ENCODE measurements around the gene LEAP2.
"Not testable (repeated sequence)": the region's sequence is repeated elsewhere in the genome, so short reads cannot be mapped to it uniquely, and the experiment has no call there.

LEAP2 gene

DNA sequence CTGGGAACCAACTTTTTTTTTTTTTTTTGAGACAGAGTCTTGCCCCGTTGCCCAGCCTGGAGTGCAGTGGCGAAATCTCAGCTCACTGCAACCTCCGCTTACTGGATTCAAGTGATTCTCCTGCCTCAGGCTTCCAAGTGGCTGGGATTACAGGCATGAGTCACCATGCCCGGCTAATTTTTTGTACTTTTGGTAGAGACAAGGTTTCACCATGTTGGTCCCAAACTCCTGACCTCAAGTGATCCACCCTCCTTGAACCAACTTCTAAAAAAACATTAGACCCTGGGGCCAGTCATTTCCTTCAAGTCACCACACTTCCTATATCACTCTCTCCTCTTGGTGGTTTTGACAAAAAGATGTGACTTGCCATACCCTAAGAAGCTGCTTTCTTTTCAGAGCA lies 32.2 kb upstream of the LEAP2 start:
- no peak for DNase-seq

DNA sequence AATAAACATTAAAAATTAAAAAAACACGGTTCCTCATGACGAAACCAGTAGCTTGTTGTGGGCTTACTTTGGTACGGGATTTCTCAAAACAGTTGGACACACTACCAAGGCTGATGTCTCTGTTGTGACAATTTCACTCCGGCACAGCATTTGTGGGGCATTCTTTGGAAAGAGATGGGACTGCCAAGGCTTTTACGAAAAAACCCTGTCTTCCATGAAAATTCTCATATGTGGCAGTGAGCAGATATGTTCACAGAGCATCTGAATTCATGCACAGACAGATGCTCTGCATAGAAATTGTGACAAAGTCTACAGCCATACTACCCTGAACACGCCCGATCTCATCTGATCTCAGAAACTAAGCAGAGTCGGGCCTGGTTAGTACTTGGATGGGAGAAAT lies 25.2 kb upstream of the LEAP2 start:
- DNase-seq, result no peak

DNA sequence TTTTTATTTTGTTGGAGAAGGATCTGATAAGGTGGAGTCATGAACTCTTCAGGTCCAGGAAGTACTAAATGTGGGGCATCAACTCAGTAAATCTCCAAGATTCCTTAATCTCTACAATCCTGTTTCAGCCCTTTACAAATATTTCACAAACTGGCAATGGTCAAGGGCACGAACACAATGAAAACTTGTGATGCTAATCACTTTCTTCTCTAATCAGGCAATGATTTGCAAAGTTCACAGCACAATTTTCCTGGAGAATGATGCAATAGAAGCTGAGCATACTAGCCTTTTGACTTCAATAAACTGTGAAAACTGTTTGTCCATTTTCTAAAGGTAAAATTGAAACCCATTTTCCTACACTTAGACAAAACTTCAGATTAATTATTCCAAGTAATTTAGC lies 24.1 kb upstream of the LEAP2 start:
- DNase-seq, result no peak

DNA sequence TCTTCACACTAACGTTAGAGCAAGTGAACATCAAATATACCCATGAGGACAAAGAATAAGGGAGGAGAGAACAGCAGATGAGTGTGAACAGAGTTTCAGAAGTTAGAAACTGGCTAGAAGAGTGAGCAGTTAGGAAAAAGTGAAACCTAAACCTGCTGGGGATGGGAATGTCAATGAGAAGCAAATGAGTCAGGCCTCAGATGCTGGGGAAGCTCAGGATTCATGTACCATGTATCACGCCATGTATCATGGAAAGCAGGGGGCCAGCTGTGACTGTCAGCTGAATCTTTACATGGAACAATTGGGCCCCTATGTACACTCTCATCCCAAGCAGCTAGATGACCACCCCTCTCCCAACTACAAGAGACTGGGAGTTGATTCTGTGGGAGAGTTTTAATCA lies 23.4 kb upstream of the LEAP2 start:
- no peak for DNase-seq

DNA sequence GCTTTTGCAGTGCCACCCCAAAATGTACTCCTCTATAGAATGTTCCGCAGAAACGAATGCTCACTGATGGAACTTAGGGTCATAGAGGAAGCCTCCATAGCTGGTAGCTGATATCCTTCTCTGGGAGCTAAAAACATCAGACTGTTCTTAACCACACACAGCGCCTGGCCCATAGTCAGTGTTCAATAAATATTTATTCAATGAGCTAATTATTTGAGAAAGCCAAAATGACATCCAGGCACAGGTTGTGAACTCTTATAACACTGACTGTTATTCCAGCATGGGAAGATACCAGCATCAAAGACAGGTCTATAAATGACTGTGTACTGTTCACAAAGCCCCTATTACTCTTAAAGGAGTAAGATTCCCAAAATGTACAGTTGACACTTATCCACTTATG lies 20.1 kb upstream of the LEAP2 start:
- DNase-seq, result no peak

DNA sequence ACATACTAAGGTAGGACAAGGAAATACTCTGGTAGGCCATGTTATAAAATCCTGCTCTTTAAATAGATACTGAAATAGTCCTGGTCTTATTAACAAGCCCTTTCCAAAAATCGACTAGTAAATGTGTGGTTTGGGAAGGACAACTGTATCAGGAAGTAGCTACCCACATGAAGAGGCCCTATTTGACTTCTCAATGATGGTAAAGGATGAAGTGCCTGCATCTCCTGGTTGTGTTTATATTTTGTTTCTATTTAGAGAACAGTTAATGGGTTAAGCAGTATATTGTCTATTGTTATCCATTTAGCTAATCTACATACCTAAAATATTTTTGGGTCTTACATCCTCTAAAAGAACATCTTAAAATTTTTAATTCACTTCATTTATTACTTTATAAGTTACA lies 19.7 kb upstream of the LEAP2 start:
- DNase-seq, result no peak

DNA sequence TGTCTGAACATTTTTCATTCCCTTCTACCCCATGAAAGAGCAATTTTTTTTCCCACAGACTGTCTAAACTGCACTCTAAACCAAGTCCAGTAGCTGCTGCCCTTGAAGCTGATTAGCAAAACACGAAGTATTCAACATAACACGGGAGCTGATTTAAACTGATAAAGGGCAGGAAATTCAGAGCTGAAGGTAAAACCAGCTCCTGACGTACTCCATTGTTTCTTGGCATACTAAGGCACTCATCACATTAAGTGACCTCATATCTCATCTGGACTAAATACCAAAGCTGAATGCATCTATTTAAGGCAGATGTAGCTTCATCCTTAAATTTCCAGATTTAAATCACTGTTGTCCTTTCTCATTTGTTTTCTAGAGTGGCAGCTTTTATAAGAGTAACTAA lies 19.2 kb upstream of the LEAP2 start:
- DNase-seq, result no peak

DNA sequence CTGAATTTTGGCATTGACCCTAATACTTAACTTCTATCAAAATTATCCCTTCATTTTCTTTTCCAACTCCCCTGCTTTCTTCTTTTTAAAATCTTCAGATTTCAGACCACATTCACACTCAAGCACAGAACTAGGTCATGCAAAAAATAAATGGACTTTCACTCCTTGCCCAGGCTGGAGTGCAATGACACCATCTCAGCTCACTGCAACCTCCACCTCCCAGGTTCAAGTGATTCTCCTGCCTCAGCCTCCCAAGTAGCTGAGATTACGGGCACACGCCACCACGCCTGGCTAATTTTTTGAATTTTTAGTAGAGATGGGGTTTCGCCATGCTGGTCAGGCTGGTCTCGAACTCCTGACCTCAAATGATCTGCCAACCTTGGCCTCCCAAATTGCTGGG lies 18.5 kb upstream of the LEAP2 start:
- DNase-seq, result not testable (repeated sequence)

DNA sequence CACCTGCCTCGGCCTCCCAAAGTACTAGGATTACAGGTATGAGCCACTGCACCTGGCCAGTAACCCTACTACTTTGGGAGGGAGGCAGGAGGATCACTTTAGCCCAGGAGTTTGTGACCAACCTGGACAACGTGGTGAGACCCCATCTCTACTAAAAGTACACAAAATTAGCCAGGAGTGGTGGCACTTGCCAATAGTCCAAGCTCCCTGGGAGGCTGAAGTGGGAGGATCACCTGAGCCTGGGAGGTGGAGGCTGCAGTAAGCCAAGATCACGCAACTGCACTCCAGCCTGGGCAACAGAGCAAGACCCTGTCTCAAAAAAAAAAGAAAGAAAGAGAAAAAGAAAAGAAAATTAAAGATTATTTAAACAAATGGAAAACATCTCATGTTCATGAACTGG lies 17.5 kb upstream of the LEAP2 start:
- DNase-seq, result no peak

DNA sequence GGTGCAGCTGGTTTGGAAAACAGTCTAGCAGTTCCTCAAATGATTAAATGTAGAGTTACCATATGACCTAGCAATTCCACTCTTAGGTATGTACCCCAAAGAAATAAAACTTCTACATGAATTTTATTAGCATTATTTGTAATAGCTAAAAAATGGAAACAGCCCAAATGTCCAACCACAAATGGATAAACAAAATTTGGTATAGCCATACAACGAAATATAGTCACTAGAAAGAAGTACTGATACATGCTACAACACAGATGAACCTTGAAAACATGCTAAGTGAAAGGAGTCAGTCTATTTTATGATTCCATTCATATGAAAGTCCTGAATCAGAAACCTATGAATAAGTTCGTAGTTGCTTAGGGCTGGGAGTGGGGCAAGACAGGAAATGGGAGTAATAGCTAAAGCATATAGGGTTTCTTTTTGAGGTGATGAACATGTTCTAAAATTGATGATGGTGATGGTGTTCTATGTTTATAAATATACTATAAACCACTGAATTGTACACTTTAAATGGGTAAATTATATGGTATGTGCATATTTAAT lies 13.5 kb upstream of the LEAP2 start:
- no peak for DNase-seq

DNA sequence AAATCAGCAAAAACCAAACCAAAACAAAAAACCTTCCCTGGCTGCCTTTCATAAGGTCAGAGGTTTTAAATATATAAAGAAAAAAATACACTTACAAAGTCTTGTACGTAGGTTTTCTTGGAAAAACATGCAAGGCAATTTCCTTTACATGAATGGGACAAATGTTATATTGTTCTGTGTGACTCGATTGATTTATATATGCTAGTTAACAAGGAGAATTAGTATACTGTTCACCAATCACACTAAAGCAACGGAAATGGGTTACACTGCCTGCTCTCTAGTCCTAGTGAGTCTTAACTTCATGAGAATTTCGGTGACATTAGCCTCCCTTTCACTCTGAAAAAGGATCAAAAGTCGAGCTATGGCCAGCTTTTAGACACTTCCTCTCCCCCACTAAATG lies 12.7 kb upstream of the LEAP2 start:
- no peak for DNase-seq

DNA sequence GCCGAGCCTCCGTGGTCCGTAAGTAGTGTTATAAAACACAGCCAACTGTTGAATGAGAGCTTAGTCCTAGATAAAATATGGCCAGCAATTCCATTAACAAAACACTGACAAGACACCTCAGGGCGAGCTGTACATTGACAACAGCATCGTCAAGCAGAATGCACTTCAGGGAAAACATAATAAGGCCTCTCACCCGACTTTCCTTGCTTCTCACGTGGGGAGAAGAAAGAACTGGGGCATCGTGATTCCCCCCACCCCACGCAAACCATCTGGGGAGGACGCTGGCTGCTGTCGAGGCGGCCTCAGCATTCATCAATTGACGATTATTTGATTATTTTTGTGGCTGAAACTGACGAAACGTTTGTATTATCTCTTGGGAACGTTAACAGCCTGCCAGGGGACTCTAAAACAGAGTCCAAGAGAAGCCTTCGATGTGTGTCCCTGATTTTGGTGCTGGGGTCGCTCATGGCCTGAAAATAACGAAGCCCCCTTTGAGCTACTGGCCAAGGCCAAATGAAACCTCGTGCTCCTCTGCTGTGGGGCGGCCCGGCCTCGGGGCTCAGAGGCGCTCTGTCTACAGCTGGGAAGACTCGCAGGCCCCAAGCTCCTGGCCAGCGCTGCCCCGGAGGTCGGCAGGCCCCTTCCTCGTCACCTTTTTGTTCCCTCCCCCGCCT lies 7.7 kb upstream of the LEAP2 start:
- DNase-seq, result no peak

DNA sequence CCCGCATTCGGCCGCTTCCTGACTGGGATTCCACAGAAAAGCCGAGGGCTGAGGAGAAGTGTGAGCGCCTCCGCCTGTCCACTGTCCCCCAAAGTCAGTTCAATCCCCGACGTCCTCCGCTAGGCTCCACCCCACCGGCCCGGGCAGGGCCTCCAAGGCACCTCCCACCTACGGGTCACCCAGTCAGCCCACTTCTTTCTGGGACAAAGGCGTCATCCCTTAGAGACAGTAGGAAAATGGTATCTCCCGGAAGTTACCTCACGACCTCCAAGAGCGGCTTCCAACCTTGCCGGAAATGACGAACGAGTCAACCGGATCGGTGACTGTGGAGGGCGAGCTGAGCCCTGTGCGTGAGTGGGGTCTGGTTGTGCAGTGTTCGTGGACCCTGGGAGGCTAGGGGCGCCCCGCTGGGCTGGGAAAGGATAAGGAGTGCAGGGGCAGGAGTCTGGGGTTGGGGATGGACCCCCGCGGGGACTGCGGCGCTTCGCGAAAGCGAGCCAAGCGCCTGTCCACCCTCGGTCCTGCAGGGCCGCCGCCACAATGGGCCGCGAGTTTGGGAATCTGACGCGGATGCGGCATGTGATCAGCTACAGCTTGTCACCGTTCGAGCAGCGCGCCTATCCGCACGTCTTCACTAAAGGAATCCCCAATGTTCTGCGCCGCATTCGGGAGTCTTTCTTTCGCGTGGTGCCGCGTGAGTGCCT lies 7.0 kb upstream of the LEAP2 start, which contains the start of the genes GDF9 and UQCRQ:
Gene GDF9, minus strand, starts transcription at position 128 of the 704 bp plus-strand sequence. CDS start 1,936 bp downstream, outside the sequence.
Gene UQCRQ, plus strand, starts transcription at position 301 of the 704 bp plus-strand sequence. Its CDS starts 240 bp downstream, at position 541.
- peak; percentile 99 for DNase-seq

DNA sequence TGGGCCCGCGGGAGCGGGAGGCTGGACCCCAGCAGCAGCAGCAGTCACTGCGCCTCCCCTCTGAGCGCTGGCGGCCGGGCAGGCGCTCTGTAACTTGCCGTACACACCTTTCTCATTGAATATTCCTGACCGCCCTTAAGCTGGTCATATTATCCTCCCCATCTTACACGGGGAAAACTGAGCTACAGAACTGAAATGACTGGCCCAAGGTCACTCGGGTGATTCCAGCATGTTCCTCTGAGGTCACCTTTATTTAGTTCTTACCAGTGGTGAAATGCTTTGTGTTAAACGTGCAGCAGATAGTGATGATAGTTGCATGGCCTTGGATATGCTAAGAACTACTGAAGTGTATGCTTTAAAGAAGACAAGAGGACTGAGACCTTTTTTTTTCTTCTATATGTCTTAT lies 6.4 kb upstream of the LEAP2 start:
- no peak for DNase-seq

DNA sequence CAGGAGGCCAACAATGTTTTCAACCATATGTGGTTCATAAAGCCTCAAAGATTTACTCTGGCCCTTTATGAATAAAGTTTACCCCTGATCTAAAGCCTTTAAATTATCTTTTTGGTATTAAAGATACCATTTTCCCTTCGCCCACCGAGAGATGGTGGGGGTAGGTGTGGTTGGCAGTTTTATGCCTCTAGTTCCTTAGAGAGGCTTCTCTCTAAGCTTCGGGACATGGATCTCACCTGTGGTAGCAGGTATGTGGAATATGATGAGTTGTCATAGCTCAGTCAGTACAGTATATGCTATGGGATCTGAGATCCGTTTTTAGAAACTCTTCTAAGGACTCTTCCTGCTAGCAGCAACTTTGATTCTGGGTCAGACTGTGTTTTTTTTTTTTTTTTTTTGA lies 4.7 kb upstream of the LEAP2 start:
- DNase-seq, result no peak

DNA sequence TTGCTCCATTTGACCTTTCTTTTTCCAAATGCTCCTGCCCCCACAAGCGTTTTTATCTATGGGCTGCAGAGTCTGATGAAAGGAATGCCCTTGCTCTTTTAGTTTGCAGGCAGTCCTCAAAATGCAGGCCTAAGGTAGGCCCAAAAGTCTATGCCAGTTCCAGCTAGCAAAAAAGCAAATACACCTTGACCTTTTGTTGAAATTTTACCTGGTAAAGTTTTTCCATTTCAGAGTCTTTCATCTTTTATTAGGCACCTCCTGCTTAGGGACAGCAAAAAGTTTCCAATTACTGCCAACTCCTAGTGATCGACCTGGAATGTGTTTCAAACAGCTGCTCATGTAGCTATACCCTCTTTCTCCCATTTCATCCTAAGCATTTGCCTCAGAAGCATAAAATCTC lies 2.7 kb upstream of the LEAP2 start:
- no peak for DNase-seq

DNA sequence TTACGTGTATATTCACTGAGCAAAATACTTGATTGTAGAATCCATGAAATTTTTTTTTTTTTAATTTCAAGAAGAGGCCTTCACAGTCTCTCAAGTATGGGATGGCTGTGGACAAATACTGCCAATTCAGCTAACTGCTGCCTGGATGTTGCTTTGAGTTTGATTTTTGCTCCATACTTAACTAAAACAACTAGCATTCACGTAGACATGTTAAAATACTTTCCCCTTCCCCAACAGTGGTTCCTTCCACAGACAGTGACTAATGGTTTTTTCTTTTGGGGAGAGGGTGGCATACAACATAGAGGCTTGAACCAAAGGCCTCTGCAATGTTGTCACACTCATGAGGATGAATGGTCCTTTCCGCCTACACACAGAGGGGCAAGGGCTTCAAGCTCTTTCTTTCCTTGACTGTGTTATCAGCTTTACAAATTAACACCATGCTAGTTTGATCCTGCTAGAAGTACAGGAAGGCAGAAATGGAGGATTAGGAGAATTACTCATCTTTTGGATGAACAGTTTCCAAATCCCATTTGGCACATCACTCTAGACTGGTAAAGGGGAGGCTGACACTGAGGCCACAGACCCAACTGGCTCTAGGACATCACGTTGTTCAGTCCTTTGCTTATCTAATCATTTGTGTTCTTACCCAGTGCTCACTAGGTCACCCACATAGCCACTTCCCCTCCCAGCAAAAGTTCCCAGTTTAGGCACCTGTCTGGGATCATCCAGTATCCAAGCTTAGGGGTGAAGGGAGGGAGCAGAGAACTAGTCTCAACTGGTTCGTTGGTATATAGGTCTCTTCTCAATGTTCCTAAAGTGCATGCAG lies 1.8 kb upstream of the LEAP2 start:
- no peak for DNase-seq

DNA sequence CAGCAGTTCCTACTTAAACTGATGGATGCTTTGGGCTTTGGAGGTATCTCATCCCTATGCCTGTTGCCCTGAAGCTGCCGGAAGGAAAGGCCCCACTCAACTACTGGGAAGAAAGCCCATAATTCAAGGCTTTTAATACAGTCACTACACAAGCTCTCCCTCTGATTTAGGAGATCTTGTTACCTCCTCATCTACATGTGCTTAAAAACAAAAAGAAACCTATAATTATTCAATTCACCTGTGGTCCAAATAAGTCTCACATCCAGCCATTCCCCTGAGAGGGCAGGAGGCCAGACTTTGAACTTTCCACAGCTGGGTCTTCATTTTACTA lies 715 bp upstream of the LEAP2 start:
- DNase-seq, result no peak

DNA sequence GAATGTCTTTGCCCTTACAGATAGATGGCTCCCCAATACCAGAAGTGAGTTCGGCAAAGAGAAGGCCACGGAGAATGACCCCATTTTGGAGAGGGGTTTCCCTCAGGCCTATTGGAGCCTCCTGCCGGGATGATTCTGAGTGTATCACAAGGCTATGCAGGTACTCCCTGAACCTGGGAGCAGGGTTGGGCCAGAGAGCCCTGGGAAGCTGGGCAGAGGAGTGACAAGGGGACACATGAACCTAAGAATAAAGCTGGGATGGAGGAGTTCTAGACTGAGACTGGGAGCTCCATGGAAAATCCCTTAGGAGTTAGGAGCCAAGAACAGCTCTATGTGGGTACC lies 433 bp downstream of the LEAP2 start:
- DNase-seq, result no peak

DNA sequence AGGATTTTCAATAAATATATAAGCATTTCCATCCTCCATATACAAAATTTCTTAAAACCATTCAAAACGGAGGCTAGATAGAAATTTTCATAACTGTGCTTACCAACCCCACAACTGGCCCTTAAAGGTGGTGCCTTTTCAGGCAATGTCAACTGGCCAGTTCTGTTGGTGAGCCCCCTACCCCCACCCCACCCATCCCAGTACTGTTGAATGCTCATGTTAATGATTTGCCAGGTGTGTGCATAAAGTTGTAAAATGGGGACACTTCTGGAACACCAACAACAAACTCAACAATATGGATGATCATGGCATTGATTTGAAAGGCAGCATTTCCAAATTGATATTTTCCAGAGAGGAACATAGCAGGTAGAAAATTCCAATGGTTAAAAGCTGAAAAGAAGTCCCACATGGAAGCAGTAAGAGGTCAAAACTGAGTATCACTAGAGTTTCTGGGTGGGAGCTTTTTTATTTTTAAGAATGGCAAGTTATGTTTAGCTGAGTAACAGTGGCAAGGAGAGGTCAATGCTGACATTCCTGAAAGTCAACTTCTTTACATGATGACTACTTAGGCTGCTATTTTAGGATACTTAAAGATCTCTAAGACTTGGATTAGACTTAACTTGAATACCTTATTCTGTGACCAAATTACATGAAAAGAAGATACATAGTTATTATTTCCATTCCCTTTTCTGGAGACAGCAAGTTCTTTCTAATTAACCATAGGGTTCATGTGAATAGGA lies 2.7 kb downstream of the LEAP2 start:
- no peak for DNase-seq

DNA sequence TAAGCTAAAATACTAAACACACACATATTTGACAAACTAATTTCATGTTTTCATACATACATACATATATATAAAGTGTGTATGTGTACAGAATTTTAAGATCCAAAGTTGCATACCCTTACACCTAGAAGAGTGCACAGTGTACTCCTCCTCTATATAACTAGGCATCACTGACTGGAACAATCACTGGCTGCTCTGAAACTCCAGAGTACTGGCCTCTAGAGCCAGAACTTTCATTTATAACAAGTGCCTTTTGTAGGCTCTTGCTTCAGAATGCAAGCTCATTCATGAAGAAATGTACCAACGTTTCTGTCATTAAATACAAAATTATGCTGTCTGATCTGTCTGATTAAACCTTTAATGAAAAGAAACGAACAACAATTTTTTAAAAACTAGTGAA lies 4.0 kb downstream of the LEAP2 start:
- DNase-seq, result no peak

DNA sequence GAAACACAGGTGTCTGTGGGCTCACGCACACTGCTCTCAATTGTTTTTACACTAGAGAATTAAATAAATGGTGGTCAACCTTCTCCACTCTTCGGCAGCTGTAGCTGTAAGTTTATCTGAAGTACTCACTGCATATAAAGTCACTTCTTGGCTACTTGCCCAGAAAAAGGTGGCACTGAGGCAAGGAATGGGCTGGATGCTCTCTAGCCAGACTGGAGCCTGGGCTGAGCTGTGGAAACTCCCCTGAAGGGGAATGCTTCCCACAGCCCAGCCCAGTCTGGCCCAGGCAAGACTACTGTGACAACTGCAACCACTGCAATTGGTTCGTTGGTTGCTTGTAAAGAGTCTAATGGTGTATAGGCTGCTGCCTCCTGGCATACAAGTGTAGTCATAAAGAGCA lies 4.5 kb downstream of the LEAP2 start:
- DNase-seq, result no peak

DNA sequence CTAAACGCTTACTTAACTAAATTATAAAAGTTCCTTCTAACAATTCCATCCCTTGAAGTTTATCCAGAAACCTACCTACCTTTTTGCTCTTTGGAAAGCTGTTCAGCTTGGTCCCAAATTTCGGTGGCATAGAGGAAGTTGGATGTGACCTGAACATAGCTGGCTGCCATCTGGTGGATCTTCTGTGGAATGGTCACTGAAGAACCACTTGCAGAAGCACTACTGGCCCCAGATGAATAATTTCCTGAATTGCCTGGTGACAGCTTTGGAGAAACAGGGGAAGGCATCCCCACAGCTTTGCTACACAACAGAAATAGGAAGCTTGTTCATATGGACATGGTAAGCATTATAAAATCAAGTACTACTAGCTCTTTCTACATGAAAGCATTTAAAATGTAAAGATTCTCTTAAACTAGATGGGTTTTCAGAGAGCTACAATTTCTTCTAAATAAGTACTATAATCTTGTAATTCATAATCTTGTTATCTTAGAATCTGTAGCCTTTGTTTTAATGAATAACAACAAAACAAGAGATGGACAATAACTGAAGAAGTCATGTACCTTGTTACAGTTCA lies 9.9 kb downstream of the LEAP2 start:
- DNase-seq, result peak; percentile 55

Data from amniotic stem cell (primary cell).